SK-N-SH (cell line): ENCODE data around the gene TP73. TPM values are rescaled to one million over a fixed set of nuclear protein-coding genes. Genes with fewer than 3 reads are reported as not detected.

Experiments used
- FOSL2 ChIP-seq: IDR thresholded peaks from 2 replicates; pipeline ENCODE4 v1.4.0; 2012; ENCODE audit warnings: low read depth, mild to moderate bottlenecking, moderate library complexity, borderline replicate concordance
- GATA2 ChIP-seq: sonication (generic); formaldehyde crosslinking; IDR thresholded peaks from 2 replicates; pipeline ENCODE4 v1.5.0; 2020; ENCODE audit warnings: mild to moderate bottlenecking, missing genetic modification reagents
- JUND ChIP-seq: IDR thresholded peaks from 2 replicates; pipeline ENCODE4 v1.4.0; 2012
- MXI1 ChIP-seq: IDR thresholded peaks from 2 replicates; pipeline ENCODE4 v1.6.1; 2012; ENCODE audit warnings: mild to moderate bottlenecking, low read depth, low read length, improper control_type of control experiment
- NFIC ChIP-seq: IDR thresholded peaks from 2 replicates; pipeline ENCODE4 v1.4.0; 2012; ENCODE audit warnings: borderline replicate concordance
- POLR2AphosphoS5 ChIP-seq: IDR thresholded peaks from 2 replicates; pipeline ENCODE4 v1.6.1; 2012; ENCODE audit warnings: low read depth, low read length
- RFX5 ChIP-seq: IDR thresholded peaks from 2 replicates; pipeline ENCODE4 v1.6.1; 2012; ENCODE audit warnings: mild to moderate bottlenecking, improper control_type of control experiment, low read length
- TAF1 ChIP-seq: IDR thresholded peaks from 2 replicates; pipeline ENCODE4 v1.6.1; 2012; ENCODE audit warnings: low read depth, mild to moderate bottlenecking, low read length, moderate library complexity, borderline replicate concordance
- polyA plus RNA-seq, 3 experiments: library from polyadenylated mRNA; depleted of rRNA; stranded (reverse); fragments of >200 nt; gene quantifications; 2 replicates each; pipeline ENCODE4 v1.2.3, GENCODE V29; 2012
- TF ChIP-seq, protein P1 (sequence below): IDR thresholded peaks from 2 replicates; pipeline ENCODE4 v1.6.1; 2012; ENCODE audit warnings: mild to moderate bottlenecking, low read depth, low read length, moderate library complexity
- TF ChIP-seq, protein P2 (sequence below): IDR thresholded peaks from 2 replicates; pipeline ENCODE4 v1.4.0; 2012; ENCODE audit warnings: low read depth, borderline replicate concordance
- TF ChIP-seq, protein P3 (sequence below): IDR thresholded peaks from 2 replicates; pipeline ENCODE4; 2012
- TF ChIP-seq, protein P4 (sequence below): fragments of 200-600 bp; sonication (generic); IDR thresholded peaks from 2 replicates; pipeline ENCODE4 v1.6.1; 2017; ENCODE audit warnings: antibody characterized with exemption, mild to moderate bottlenecking, moderate library complexity
- TF ChIP-seq, protein P5 (sequence below): IDR thresholded peaks from 2 replicates; pipeline ENCODE4 v1.4.0; 2012; ENCODE audit warnings: low read depth, borderline replicate concordance

TP73 gene
- polyA plus RNA-seq, 1 of the 3 experiments (the other 2 are of a cell fraction): 0.64 TPM

DNA sequence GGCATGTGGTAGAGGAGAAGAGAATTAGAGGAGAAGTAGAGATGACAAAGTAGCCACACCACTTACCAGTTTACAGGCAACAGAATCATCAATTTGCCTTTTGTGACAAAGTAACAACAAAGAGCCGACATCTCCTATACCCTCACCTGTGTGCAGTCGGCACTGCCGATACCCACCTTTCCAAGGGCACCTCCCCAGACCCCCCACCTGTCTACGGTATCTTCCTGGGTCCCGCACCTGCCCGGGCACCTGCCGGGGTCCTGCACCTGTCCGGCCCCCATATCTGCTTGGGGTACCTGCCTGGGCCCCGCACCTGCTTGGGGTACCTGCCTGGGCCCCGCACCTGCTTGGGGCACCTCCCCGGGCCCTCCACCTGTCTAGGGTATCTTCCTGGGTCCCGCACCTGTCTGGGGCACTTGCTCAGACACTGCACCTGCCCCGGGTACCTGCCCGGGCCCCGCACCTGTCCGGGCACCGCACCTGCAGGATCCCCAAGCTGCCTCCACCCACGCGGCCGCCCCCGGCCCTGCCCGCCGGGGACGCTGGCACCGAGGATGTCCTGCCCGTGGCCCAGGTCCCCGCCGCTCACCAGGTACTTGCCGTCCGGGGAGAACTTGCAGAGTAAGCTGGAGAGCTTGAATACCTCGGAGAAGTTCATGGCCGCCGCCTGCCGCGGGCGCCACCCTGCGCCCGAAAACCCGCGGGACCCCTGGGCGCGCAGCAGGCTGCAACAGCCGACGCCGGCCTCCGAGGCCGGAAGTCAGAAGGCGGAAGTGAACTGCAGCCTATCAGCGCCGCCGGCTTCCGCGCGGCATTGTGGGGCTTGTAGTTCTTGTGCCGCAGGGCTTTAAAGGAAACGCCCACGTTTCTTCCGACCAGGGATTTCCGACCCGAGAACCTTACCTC is 2.7 kb upstream of the TP73 start, which contains the start of gene WRAP73 (continued):
- TF ChIP-seq, protein P1, sequence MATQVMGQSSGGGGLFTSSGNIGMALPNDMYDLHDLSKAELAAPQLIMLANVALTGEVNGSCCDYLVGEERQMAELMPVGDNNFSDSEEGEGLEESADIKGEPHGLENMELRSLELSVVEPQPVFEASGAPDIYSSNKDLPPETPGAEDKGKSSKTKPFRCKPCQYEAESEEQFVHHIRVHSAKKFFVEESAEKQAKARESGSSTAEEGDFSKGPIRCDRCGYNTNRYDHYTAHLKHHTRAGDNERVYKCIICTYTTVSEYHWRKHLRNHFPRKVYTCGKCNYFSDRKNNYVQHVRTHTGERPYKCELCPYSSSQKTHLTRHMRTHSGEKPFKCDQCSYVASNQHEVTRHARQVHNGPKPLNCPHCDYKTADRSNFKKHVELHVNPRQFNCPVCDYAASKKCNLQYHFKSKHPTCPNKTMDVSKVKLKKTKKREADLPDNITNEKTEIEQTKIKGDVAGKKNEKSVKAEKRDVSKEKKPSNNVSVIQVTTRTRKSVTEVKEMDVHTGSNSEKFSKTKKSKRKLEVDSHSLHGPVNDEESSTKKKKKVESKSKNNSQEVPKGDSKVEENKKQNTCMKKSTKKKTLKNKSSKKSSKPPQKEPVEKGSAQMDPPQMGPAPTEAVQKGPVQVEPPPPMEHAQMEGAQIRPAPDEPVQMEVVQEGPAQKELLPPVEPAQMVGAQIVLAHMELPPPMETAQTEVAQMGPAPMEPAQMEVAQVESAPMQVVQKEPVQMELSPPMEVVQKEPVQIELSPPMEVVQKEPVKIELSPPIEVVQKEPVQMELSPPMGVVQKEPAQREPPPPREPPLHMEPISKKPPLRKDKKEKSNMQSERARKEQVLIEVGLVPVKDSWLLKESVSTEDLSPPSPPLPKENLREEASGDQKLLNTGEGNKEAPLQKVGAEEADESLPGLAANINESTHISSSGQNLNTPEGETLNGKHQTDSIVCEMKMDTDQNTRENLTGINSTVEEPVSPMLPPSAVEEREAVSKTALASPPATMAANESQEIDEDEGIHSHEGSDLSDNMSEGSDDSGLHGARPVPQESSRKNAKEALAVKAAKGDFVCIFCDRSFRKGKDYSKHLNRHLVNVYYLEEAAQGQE: no peak
- TF ChIP-seq, protein P2, sequence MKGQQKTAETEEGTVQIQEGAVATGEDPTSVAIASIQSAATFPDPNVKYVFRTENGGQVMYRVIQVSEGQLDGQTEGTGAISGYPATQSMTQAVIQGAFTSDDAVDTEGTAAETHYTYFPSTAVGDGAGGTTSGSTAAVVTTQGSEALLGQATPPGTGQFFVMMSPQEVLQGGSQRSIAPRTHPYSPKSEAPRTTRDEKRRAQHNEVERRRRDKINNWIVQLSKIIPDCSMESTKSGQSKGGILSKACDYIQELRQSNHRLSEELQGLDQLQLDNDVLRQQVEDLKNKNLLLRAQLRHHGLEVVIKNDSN: no peak
- peak; percentile 51 for TF ChIP-seq TAF1
- TF ChIP-seq RFX5: no peak
- TF ChIP-seq, protein P3, sequence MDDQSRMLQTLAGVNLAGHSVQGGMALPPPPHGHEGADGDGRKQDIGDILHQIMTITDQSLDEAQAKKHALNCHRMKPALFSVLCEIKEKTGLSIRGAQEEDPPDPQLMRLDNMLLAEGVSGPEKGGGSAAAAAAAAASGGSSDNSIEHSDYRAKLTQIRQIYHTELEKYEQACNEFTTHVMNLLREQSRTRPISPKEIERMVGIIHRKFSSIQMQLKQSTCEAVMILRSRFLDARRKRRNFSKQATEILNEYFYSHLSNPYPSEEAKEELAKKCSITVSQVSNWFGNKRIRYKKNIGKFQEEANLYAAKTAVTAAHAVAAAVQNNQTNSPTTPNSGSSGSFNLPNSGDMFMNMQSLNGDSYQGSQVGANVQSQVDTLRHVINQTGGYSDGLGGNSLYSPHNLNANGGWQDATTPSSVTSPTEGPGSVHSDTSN: no peak
- TF ChIP-seq JUND: no peak
- no peak for TF ChIP-seq NFIC
- TF ChIP-seq MXI1: no peak; the same call in 1 of the 2 replicates
- TF ChIP-seq, protein P4, sequence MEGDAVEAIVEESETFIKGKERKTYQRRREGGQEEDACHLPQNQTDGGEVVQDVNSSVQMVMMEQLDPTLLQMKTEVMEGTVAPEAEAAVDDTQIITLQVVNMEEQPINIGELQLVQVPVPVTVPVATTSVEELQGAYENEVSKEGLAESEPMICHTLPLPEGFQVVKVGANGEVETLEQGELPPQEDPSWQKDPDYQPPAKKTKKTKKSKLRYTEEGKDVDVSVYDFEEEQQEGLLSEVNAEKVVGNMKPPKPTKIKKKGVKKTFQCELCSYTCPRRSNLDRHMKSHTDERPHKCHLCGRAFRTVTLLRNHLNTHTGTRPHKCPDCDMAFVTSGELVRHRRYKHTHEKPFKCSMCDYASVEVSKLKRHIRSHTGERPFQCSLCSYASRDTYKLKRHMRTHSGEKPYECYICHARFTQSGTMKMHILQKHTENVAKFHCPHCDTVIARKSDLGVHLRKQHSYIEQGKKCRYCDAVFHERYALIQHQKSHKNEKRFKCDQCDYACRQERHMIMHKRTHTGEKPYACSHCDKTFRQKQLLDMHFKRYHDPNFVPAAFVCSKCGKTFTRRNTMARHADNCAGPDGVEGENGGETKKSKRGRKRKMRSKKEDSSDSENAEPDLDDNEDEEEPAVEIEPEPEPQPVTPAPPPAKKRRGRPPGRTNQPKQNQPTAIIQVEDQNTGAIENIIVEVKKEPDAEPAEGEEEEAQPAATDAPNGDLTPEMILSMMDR: peak; percentile 21; the same call in 1 of the 2 replicates
- TF ChIP-seq, protein P5, sequence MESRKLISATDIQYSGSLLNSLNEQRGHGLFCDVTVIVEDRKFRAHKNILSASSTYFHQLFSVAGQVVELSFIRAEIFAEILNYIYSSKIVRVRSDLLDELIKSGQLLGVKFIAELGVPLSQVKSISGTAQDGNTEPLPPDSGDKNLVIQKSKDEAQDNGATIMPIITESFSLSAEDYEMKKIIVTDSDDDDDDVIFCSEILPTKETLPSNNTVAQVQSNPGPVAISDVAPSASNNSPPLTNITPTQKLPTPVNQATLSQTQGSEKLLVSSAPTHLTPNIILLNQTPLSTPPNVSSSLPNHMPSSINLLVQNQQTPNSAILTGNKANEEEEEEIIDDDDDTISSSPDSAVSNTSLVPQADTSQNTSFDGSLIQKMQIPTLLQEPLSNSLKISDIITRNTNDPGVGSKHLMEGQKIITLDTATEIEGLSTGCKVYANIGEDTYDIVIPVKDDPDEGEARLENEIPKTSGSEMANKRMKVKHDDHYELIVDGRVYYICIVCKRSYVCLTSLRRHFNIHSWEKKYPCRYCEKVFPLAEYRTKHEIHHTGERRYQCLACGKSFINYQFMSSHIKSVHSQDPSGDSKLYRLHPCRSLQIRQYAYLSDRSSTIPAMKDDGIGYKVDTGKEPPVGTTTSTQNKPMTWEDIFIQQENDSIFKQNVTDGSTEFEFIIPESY: peak; percentile 73; the same call in 1 of the 2 replicates
- TF ChIP-seq GATA2 (CRISPR knock-in tag): no peak
- peak; percentile 76; the same call in 1 of the 2 replicates for TF ChIP-seq POLR2AphosphoS5
- TF ChIP-seq FOSL2: no peak
